Measurements from ENCODE around the gene STRN4.

- TF ChIP-seq SUZ12 (IDR thresholded peaks at IDR 0.05; ENCODE audit: extremely low read depth, insufficient read depth, insufficient read length): no peak
- no peak for TF ChIP-seq YY1 (IDR thresholded peaks at IDR 0.05; ENCODE audit: insufficient read depth, insufficient read length)
- no peak for TF ChIP-seq ZNF274 (IDR thresholded peaks at IDR 0.05; ENCODE audit: low read depth, low read length)
Observed at GRCh38 chr19:46755077-46755852, 9.0 kb upstream of the STRN4 start.
